Fibroblast of lung (primary cell): ENCODE data around the gene CASKIN1.

Experiments
- CTCF ChIP-seq, 2 donors: IDR thresholded peaks in 1 of 2; conservative IDR thresholded peaks in 1 of 2; 1 replicate in 1 of 2; 2 replicates in 1 of 2; pipeline ENCODE4 v1.5.1; 2011 to 2012; ENCODE audit warnings: low read length in 2 of 2, control low read depth in 1 of 2, inconsistent platforms in 1 of 2, low read depth in 1 of 2, mild to moderate bottlenecking in 1 of 2
- EZH2 ChIP-seq: IDR thresholded peaks from 2 replicates; pipeline ENCODE4 v1.5.1; 2012; ENCODE audit warnings: low read length, control low read depth, mild to moderate bottlenecking; ENCODE audit errors: missing control alignments

- TF ChIP-seq CTCF (conservative IDR thresholded peaks at IDR 0.05 in 1 of 2, IDR thresholded peaks at IDR 0.05 in 1 of 2; ENCODE audit: low read depth in 1 of 2, low read length in 2 of 2) (no peak), EZH2 (no peak)
Observed at GRCh38 chr16:2180962-2181923, 15.2 kb downstream of the CASKIN1 start.
